Retinal pigment epithelial cell (primary cell): Measurements from ENCODE around the gene SSTR3.

ENCODE experiments used
- DNase-seq: peaks from one replicate; pipeline ENCODE4 v3.0.0-alpha.2; 2010; ENCODE audit warnings: low read depth
- H3K4me3 ChIP-seq: 2 replicates; pipeline ENCODE4 v1.5.1; 2011; ENCODE audit warnings: mild to moderate bottlenecking, low read length, control low read depth, moderate library complexity
- TF ChIP-seq, protein P1 (sequence below): conservative IDR thresholded peaks from 2 replicates; pipeline ENCODE4 v1.5.1; 2011; ENCODE audit warnings: low read depth, low read length, control low read depth, inconsistent platforms

Gene SSTR3

DNA sequence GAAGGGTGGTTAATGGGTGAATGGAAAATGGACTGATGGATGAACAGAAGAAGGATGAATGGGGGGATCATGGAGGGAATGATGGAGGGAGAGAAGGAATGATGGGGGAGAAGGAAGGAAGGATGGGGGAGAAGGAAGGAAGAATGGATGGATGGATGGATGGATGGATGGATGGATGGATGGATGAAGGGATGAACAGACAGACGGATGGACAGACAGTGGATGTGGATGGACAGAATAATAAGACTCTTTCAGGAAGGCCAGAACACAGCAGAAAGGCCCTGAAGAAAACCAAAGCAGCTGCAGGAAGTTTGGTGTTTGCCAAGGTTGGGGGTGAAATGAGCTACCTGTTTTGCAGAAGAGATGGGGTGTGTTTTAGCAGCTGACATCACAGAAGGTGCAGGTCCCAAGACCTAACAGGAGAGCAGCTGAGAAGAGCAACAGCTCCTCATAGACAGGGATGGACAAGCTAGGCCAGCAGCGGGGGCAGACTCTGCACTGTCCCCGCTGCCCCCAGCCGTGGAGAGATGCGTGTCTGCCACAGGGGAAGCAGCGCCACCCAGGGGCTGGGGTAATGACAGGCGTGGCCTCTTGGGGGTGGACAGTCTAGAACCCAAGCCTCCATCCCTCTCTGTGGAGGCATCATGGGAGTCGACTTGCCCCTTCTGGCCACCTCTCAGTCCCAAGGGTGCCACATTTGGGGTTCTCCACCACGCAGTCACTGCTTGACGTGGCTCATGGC is 42.2 kb downstream of the SSTR3 start:
- H3K4me3 ChIP-seq: no peak overlapping the region
- DNase-seq: no peak

DNA sequence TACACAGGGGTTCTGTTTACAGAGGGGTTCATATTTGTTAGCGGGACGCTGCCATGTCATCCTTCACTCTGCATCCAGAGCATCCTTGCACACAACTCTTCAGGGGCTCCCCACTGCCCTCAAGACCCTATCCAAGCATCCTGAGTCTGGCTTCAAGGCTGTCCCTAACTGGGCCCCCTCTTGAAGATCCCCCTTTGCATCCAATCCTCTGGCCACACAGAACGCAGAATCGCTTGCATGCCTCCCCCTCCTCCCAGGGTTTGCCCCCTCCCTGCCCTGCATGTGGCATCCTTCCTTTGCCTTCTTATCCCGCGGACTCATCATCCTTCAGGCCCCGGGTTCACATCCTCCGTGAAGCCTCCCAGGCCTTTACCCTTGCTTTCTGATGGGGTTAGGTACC is 42.9 kb downstream of the SSTR3 start:
- no peak for DNase-seq
- no peak overlapping the region for H3K4me3 ChIP-seq
- TF ChIP-seq, protein P1, sequence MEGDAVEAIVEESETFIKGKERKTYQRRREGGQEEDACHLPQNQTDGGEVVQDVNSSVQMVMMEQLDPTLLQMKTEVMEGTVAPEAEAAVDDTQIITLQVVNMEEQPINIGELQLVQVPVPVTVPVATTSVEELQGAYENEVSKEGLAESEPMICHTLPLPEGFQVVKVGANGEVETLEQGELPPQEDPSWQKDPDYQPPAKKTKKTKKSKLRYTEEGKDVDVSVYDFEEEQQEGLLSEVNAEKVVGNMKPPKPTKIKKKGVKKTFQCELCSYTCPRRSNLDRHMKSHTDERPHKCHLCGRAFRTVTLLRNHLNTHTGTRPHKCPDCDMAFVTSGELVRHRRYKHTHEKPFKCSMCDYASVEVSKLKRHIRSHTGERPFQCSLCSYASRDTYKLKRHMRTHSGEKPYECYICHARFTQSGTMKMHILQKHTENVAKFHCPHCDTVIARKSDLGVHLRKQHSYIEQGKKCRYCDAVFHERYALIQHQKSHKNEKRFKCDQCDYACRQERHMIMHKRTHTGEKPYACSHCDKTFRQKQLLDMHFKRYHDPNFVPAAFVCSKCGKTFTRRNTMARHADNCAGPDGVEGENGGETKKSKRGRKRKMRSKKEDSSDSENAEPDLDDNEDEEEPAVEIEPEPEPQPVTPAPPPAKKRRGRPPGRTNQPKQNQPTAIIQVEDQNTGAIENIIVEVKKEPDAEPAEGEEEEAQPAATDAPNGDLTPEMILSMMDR: no peak

More for the DNA sequence above, 42.2 kb downstream of the SSTR3 start:
- TF ChIP-seq, protein P1: no peak

DNA sequence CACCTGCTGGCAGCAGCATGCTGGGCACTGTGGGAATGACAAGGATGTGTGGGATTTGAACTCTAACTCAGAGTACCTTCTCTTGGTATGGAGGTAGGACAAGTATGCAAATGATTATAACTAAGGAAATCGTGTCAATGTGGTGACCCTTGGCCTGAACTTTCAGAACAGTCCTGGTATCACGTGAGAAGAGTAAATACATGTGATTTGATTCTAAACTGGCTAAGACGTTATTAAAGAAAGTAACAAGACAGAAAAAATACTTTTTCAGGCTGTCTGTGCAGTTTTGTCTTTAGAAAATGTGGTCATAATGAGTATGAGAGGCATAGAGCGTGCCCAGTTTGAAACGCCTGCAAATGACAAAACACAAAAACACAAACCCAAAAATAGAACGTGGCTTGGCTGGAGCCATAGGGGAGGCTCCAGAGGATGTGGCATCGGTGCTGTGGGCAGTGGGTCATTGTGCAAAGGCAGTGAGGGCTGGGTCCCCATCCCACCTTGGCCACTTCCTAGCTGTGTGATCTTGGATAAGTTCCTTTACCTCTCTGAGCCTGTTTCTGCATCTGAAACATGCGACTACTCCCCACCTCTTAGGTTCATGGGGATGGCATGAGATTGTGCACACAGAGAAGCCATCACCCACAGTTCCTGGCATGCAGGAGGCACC is 44.2 kb downstream of the SSTR3 start:
- DNase-seq: no peak
- TF ChIP-seq, protein P1: no peak
- H3K4me3 ChIP-seq: no peak overlapping the region

- H3K4me3 ChIP-seq: no peak overlapping the region
- DNase-seq: no peak
Observed at GRCh38 chr22:37167176-37167980, 44.9 kb downstream of the SSTR3 start.

DNA sequence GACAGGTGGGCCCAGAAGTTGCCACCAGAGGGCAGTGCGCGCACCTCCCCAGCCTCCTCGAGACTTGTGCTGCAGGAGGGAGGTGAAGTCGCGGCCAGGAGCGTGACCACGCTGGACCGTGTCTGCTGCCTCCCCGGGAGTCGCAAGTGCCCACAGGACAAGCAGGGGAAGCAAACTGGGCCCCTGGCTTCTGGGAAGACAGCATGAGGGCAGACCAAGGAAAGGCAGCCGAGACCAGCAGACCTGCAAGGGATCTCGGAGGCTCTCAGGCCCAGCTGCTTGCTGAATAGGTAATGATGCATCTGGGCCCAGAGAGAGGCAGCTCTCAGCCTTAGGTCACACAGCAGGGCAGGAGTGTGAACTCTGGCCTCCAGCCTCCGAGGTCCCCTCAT is 45.6 kb downstream of the SSTR3 start:
- no peak for DNase-seq
- no peak overlapping the region for H3K4me3 ChIP-seq
- TF ChIP-seq, protein P1: peak; percentile 91

More at GRCh38 chr22:37167176-37167980, 44.9 kb downstream of the SSTR3 start:
- TF ChIP-seq, protein P1: no peak

DNA sequence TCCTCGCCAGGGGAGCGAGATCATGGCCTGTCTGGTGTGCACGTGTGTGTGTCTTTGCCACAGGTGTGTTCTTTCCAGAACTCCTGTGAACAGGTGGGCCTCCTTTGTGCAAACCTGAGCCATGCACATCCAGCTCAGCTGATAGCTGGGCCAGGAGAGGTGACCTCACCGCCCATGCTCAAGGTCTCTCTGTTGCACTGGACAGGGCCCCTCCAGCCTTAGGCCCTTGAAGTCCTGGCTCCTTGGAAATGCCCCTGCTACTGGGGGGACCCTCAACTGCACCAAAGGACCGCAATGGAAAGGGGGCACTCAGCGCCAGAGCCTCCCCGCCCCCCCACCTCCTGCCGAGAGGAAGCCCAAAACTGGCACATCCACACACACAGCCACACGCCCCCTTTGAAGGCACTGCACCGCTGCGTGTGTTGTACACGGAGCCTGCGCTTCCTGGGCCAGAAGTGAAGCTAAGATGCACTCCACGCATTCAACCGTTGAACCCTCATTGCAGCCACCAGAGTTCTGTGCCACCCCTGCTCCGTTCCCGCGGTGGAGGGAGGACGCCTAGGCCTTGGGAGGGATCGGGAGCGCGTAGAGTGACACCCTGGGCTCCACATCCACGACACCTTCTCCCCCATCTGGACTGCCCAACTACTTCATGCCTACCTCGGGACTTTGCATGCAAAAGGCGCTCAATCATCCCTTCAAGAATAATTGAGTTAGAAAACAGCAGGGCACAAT is 46.2 kb downstream of the SSTR3 start:
- no peak for DNase-seq
- TF ChIP-seq, protein P1: no peak
- H3K4me3 ChIP-seq: no peak overlapping the region
